ENCODE data around the gene GALNT3.

DNA sequence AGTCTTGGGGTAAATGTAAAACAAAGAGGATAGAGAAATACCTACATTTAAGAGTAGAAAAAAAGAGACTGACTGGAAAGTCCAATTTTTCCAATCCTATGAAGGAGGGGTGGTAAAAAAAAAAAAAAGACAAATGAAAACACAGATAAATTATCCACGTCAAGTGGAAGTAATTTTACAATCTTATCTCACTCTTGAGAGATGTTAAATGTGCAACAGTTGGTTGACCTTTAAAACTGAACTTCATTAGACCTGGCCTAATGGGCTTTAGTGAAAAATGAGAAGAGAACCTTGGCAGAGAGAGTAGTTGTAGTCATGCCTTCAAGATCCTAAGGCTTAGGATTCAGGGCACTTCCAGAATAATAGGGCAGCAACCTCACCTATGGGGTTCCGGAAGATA is 20.4 kb downstream of the GALNT3 start:
- no peak for TF ChIP-seq EZH2phosphoT487 (IDR thresholded peaks at IDR 0.05; ENCODE audit: insufficient read depth, low read depth)
- no peak for TF ChIP-seq EZH2 (IDR thresholded peaks at IDR 0.05; ENCODE audit: insufficient read depth, poor library complexity, severe bottlenecking)
